OCI-LY7 (cell line): Measurements from ENCODE around the gene FAM25A. TPM values are rescaled to one million over a fixed set of nuclear protein-coding genes. Genes with fewer than 3 reads are reported as not detected.

ENCODE experiments used
- BruUV-seq: library from RNA; stranded (reverse); fragments of 400-500 nt; replicated peaks from 2 replicates; lab custom pipeline; 2021; lab: Mats Ljungman, UMichigan
- CTCF ChIA-PET: fragments of 300-600 bp; sonication (Branson Sonifier 250); formaldehyde crosslinking; loops from one replicate; lab custom pipeline; 2022; ENCODE audit warnings: antibody characterized with exemption; ENCODE audit not compliant: unreplicated experiment; lab: Charles Lee
- POLR2A ChIA-PET: fragments of 300-600 bp; sonication (Branson Sonifier 250); formaldehyde crosslinking; loops from one replicate; lab custom pipeline; 2022; ENCODE audit warnings: antibody characterized with exemption; lab: Charles Lee
- DNase-seq: peaks from one replicate; pipeline ENCODE4 v3.0.0-alpha.2; 2015; ENCODE audit warnings: low spot score
- H2AFZ ChIP-seq: fragments of 200-600 bp; sonication (generic), shearing (Covaris generic); 2 replicates; pipeline ENCODE4 v1.6.1; 2014; ENCODE audit warnings: mild to moderate bottlenecking, antibody characterized with exemption, low read length, moderate library complexity
- H3K27ac ChIP-seq: fragments of 200-600 bp; sonication (generic); 2 replicates; pipeline ENCODE4 v1.5.1; 2014; ENCODE audit warnings: mixed run types, low read depth, mild to moderate bottlenecking, moderate library complexity, low read length, inconsistent platforms; ENCODE audit not compliant: poor library complexity, severe bottlenecking
- H3K36me3 ChIP-seq: fragments of 200-600 bp; sonication (generic); 2 replicates; pipeline ENCODE4 v1.6.1; 2014; ENCODE audit warnings: mild to moderate bottlenecking, antibody characterized with exemption, low read length, moderate library complexity, mixed read lengths; ENCODE audit not compliant: insufficient read depth
- H3K4me1 ChIP-seq: fragments of 200-600 bp; sonication (generic); 2 replicates; pipeline ENCODE4 v1.5.1; 2014; ENCODE audit warnings: mild to moderate bottlenecking, low read length; ENCODE audit not compliant: insufficient read depth, poor library complexity, severe bottlenecking
- H3K4me2 ChIP-seq: fragments of 200-600 bp; sonication (generic); 2 replicates; pipeline ENCODE4 v1.6.1; 2014; ENCODE audit warnings: mild to moderate bottlenecking, low read length
- H3K4me3 ChIP-seq: fragments of 200-600 bp; sonication (generic); 2 replicates; pipeline ENCODE4 v1.5.1; 2014; ENCODE audit warnings: mild to moderate bottlenecking, low read depth, low read length; ENCODE audit not compliant: poor library complexity, severe bottlenecking
- H3K79me2 ChIP-seq: fragments of 200-600 bp; sonication (generic); 2 replicates; pipeline ENCODE4 v1.6.1; 2016; ENCODE audit warnings: low read depth, mild to moderate bottlenecking, low read length, moderate library complexity, mixed read lengths; ENCODE audit not compliant: insufficient read depth
- H3K9me2 ChIP-seq: fragments of 200-600 bp; sonication (generic); 2 replicates; pipeline ENCODE4 v1.6.1; 2016; ENCODE audit warnings: mild to moderate bottlenecking, low read length, mixed read lengths; ENCODE audit not compliant: insufficient read depth
- H3K9me3 ChIP-seq: fragments of 200-600 bp; sonication (generic); 2 replicates; pipeline ENCODE4 v1.6.1; 2014; ENCODE audit warnings: mild to moderate bottlenecking, mixed run types, low read length, mixed read lengths
- H4K20me1 ChIP-seq: fragments of 200-600 bp; sonication (generic); 2 replicates; pipeline ENCODE4 v1.6.1; 2014; ENCODE audit warnings: mild to moderate bottlenecking, antibody characterized with exemption, low read length, moderate library complexity, mixed read lengths; ENCODE audit not compliant: insufficient read depth
- EZH2phosphoT487 ChIP-seq: fragments of 200-600 bp; sonication (generic); IDR thresholded peaks from 2 replicates; pipeline ENCODE4 v1.6.1; 2018; ENCODE audit warnings: low read depth, borderline replicate concordance, mild to moderate bottlenecking, mixed run types, antibody characterized with exemption, low read length, moderate library complexity, mixed read lengths
- intact Hi-C: fragments of 100-400 bp; cut with micrococcal nuclease; formaldehyde crosslinking; loops from one replicate; pipeline ENCODE4 v1.10.0; 2022; ENCODE audit not compliant: unreplicated experiment
- total RNA-seq, 2 experiments: library from RNA; depleted of rRNA in 1 of 2; stranded (reverse); fragments of >200 nt in 1 of 2; shearing (Covaris generic) in 1 of 2; gene quantifications; 2 replicates each; pipeline ENCODE4 v1.2.3, GENCODE V29; 2014 to 2022
- TF ChIP-seq, protein P1 (sequence below): fragments of 200-600 bp; sonication (generic); conservative IDR thresholded peaks from 2 replicates; pipeline ENCODE4 v1.5.1; 2014; ENCODE audit warnings: mild to moderate bottlenecking, antibody characterized with exemption, low read length, moderate library complexity, mixed read lengths

FAM25A gene
- total RNA-seq, 2 experiments from 2014 or later: not detected

DNA sequence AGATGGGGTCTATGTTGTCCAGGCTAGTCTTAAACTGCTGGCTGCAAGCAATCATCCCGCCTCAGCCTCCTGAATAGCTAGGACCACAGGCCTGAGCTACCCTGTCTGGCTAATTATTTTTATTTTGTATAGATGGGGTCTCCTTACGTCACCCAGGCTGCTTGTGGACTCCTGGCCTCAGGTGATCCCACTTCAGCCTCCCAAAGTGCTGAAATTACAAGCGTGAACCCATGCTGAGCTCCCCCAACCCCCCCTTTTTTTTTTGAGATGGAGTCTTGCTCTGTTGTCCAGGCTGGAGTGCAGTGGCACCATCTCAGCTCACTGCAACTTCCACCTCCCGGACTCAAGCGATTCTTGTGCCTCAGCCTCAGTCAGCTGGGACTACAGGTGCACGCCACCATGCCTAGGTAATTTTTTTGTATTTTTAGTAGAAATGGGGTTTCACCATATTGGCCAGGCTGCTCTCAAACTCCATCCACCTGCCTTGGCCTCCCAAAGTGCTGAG is 25.4 kb downstream of the FAM25A start:
- intact Hi-C loops: no loop called here
- H3K4me2 ChIP-seq: no peak overlapping the region
- TF ChIP-seq EZH2phosphoT487: no peak
- TF ChIP-seq, protein P1, sequence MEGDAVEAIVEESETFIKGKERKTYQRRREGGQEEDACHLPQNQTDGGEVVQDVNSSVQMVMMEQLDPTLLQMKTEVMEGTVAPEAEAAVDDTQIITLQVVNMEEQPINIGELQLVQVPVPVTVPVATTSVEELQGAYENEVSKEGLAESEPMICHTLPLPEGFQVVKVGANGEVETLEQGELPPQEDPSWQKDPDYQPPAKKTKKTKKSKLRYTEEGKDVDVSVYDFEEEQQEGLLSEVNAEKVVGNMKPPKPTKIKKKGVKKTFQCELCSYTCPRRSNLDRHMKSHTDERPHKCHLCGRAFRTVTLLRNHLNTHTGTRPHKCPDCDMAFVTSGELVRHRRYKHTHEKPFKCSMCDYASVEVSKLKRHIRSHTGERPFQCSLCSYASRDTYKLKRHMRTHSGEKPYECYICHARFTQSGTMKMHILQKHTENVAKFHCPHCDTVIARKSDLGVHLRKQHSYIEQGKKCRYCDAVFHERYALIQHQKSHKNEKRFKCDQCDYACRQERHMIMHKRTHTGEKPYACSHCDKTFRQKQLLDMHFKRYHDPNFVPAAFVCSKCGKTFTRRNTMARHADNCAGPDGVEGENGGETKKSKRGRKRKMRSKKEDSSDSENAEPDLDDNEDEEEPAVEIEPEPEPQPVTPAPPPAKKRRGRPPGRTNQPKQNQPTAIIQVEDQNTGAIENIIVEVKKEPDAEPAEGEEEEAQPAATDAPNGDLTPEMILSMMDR: no peak
- H3K36me3 ChIP-seq: peaks cover 36% of the 10 kb centered on the region
- no peak overlapping the region for H3K27ac ChIP-seq
- ChIA-PET CTCF (no interaction called here), POLR2A (no interaction called here)
- H3K9me3 ChIP-seq: no peaks in the 10 kb centered on the region
- no peak for DNase-seq
- no TSS peak for BruUV-seq
- H2AFZ ChIP-seq: no peak overlapping the region
- no peaks in the 10 kb centered on the region for H3K9me2 ChIP-seq
- H3K4me3 ChIP-seq: no peak overlapping the region
- H4K20me1 ChIP-seq: no peaks in the 10 kb centered on the region
- no peaks in the 10 kb centered on the region for H3K4me1 ChIP-seq
- H3K79me2 ChIP-seq: no peaks in the 10 kb centered on the region

DNA sequence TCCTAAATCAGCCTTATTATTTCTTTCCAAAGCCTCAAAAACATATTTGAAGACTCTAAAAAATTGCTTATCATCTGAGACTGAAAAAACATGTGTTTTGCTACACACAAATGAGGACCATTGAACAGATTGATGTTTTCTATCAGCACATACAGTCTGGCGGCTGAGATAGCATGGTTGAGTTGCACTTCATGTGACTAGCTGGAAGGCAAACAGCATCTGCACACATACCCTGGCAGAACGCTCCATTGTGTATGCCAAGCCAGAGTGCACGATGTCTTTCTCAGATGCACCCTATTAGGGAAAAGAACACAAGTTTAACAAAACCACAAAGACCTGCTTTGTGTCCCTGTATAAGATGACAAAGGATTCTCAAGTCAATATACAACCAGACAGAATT is 33.0 kb downstream of the FAM25A start:
- H3K4me2 ChIP-seq: no peak overlapping the region
- no peaks in the 10 kb centered on the region for H3K9me3 ChIP-seq
- POLR2A ChIA-PET: no interaction called here
- H3K27ac ChIP-seq: no peak overlapping the region
- TF ChIP-seq EZH2phosphoT487: no peak
- TF ChIP-seq, protein P1: no peak
- no peak overlapping the region for H2AFZ ChIP-seq
- no peaks in the 10 kb centered on the region for H3K9me2 ChIP-seq
- H3K4me3 ChIP-seq: no peak overlapping the region
- DNase-seq: no peak
- H4K20me1 ChIP-seq: no peaks in the 10 kb centered on the region
- CTCF ChIA-PET: no interaction called here
- no peaks in the 10 kb centered on the region for H3K79me2 ChIP-seq
- intact Hi-C loops: no loop called here
- H3K36me3 ChIP-seq: peaks cover 92% of the 10 kb centered on the region
- BruUV-seq: no TSS peak
- no peaks in the 10 kb centered on the region for H3K4me1 ChIP-seq

DNA sequence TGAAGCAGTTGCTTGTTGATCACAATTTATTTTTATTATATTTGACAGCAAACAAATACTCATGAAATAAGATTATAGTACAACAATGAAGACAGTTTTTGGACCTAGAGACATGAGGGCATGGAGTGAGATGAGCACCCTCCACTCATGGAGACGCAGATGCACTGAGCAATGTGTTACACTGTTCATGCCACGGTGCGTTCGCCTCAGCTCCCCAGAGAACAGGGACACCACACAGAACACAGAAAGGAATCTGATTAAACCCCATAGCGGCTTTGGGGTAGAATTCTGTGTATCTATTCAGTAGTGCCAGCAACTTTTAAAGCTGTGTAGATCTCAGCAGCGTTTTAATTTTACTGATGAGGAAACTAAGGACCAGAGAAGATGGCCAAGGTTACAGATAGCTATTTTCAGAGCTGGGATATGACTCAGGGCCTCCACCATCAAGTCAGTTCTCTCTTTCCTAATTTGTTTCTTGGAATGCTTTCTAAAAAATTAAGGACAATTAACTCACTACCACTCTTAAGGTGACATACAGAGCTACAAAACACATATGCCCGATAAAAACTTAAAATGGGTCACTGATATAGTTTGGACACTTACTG is 33.6 kb downstream of the FAM25A start:
- Histone ChIP-seq H3K4me2 (no peak overlapping the region), H3K4me1 (no peaks in the 10 kb centered on the region), H3K79me2 (no peaks in the 10 kb centered on the region), H3K36me3 (peaks cover 92% of the 10 kb centered on the region), H2AFZ (no peak overlapping the region), H3K27ac (no peak overlapping the region), H3K9me2 (no peaks in the 10 kb centered on the region), H3K4me3 (no peak overlapping the region), H3K9me3 (no peaks in the 10 kb centered on the region), H4K20me1 (no peaks in the 10 kb centered on the region)
- CTCF ChIA-PET: no interaction called here
- POLR2A ChIA-PET: interaction anchor here (0.9 kb wide), 1 partner anchor 9 kb away, joined by 4 read pairs; no protein-coding TSS in a partner anchor
- TF ChIP-seq, protein P1: no peak
- TF ChIP-seq EZH2phosphoT487: no peak
- intact Hi-C loops: no loop called here
- BruUV-seq: no TSS peak
- no peak for DNase-seq
